HUES64 (cell line): ENCODE results near the gene NOX3.
"Not testable (repeated sequence)": the region's sequence is repeated elsewhere in the genome, so short reads cannot be mapped to it uniquely, and the experiment has no call there.

Experiments used
- H3K27ac ChIP-seq: 2 replicates; pipeline ENCODE4 v1.7.0; 2013; ENCODE audit warnings: low read depth, low read length, inconsistent platforms
- H3K27me3 ChIP-seq: 2 replicates; pipeline ENCODE4 v1.6.1; 2013; ENCODE audit warnings: mild to moderate bottlenecking, low read length; ENCODE audit not compliant: insufficient read depth
- H3K36me3 ChIP-seq: 2 replicates; pipeline ENCODE4 v1.6.1; 2013; ENCODE audit warnings: mild to moderate bottlenecking, low read length; ENCODE audit not compliant: insufficient read depth
- H3K4me1 ChIP-seq: 2 replicates; pipeline ENCODE4 v1.6.1; 2013; ENCODE audit warnings: mild to moderate bottlenecking, low read length, moderate library complexity; ENCODE audit not compliant: insufficient read depth
- H3K4me3 ChIP-seq: 2 replicates; pipeline ENCODE4 v1.5.1; 2013; ENCODE audit warnings: mild to moderate bottlenecking, low read length, moderate library complexity
- H3K9ac ChIP-seq: 2 replicates; pipeline ENCODE4 v1.6.1; 2013; ENCODE audit warnings: mild to moderate bottlenecking, low read depth, low read length
- H3K9me3 ChIP-seq: 2 replicates; pipeline ENCODE4 v1.6.1; 2013; ENCODE audit warnings: low read depth, low read length; ENCODE audit not compliant: insufficient read depth
- WGBS: fragments of 150-250, 120-280 bp; methylation state at CpG from one replicate; pipeline ENCODE4 v1.1.7; 2013; ENCODE audit warnings: missing lambda C conversion rate; 5-methylcytosine and 5-hydroxymethylcytosine counted together

The NOX3 gene

DNA sequence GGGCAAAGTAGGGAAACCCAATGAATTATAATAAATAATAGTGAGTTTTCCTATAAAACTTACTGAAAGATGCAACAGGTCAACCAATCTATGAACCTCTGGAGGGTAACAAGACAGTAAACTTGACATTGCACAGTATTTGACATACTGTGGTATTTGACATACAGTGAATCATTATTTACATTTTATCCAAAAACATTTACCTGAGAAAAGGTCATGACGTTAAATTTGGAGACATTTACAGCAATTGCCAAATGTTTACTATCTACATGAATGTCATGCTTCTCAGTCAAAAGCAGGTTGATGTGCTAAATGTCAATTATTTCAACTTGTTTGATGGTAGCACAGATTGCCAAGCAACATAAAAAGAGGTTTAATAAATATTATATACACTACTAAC lies 35.8 kb upstream of the NOX3 start:
- WGBS = 91% methylated on average over 1 of the region's 1 CpG
- Histone ChIP-seq H3K4me1 (peaks cover 15% of the 10 kb centered on the region), H3K9me3 (peaks cover 12% of the 10 kb centered on the region; the same call in 1 of the 2 replicates), H3K36me3 (no peaks in the 10 kb centered on the region), H3K27ac (no peak overlapping the region), H3K4me3 (no peak overlapping the region), H3K9ac (no peak overlapping the region), H3K27me3 (no peaks in the 10 kb centered on the region)

DNA sequence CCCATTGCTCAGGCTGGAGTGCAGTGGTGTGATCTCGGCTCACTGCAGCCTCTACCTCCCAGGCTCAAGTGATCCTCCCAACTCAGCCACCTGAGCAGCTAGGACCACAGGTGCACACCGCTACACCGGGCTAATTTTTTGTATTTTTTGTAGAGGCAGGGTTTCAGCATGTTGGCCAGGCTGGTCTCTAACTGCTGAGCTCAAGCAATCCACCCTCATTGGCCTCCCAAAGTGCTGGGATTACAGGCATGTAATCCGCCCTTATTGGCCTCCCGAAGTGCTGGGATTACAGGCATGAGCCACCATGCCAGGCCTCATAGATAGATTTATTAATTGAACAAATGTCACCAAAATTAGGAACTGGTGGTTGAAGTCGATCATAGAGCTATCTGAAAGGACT lies 32.6 kb upstream of the NOX3 start:
- WGBS = 95% methylated on average over 6 of the region's 6 CpGs
- H3K27me3 ChIP-seq, H3K4me3 ChIP-seq, H3K36me3 ChIP-seq, H3K4me1 ChIP-seq, H3K27ac ChIP-seq, H3K9ac ChIP-seq: not testable (repeated sequence)
- H3K9me3 ChIP-seq = peaks cover 12% of the 10 kb centered on the region; the same call in 1 of the 2 replicates

DNA sequence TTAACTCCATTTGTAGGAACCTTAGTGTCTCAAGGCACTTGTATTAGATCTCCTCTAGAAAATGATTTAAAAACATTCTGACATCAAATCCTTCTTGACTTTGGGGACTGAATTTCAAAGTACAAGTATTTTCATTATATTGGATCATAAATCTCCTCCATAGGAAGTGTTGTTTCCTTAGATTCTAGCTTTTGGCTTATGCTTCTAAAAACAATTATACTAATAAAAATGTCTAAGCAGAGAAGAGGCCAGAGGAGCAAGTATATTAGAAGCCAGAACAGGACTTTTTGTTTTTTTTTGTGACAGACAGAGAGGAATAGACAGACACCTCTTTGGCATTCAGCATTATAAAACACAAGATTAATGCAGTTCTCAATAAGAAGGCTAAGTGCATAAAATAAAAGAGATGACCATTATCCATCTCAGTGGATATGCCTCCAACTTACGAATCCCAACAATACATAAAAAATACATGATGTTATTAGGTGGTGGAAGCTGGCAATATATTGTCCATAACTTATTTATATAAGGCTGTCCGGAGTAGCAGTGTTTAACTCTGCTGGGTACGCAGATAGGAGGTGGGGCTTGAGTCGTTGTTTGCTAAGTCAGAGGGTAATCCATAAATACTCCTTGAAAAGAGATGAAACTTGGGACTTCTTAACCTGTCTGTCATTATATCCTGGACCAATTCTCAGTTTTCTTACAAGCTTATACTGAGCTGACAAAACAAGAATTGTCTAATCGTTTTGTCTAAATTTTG lies 31.9 kb upstream of the NOX3 start:
- H3K4me3 ChIP-seq = no peak overlapping the region
- no peak overlapping the region for H3K27ac ChIP-seq
- WGBS = 84% methylated on average over 4 of the region's 5 CpGs
- H3K9ac ChIP-seq = no peak overlapping the region
- peaks cover 7% of the 10 kb centered on the region; the same call in 1 of the 2 replicates for H3K9me3 ChIP-seq
- no peaks in the 10 kb centered on the region for H3K27me3 ChIP-seq
- H3K4me1 ChIP-seq = no peaks in the 10 kb centered on the region
- no peaks in the 10 kb centered on the region for H3K36me3 ChIP-seq

DNA sequence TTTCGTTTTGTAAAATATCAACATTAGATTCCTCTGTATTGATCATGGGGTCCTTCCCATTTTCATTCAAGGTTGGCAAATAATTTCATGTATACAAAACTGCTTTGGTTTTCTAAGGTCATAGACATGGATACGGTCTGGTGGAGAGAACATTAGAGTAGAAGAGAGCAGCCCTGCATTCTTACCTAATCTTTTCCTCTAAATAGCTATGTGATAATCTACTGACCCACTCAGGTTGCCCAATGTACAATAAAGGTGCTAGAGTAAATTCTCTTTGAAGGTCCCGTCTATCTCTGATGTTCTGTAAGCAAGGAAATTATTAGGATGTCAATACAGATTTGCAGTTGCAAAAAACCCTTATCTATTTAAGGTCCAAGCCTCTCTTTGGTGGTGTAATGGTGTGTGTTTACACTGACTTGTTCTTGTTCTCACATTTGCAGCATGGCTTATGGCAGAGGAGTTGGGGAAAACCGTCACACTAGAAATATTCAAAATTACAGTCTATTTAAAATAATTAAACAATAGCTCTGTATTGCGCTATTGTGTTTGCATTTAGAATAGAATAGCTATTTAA lies 31.2 kb upstream of the NOX3 start:
- H3K9ac ChIP-seq = no peak overlapping the region
- H3K4me1 ChIP-seq = no peaks in the 10 kb centered on the region
- no peaks in the 10 kb centered on the region for H3K36me3 ChIP-seq
- no peak overlapping the region for H3K4me3 ChIP-seq
- no peak overlapping the region for H3K27ac ChIP-seq
- H3K27me3 ChIP-seq = no peaks in the 10 kb centered on the region
- H3K9me3 ChIP-seq = no peaks in the 10 kb centered on the region
- 100% methylated on average over 3 of the region's 5 CpGs for WGBS

DNA sequence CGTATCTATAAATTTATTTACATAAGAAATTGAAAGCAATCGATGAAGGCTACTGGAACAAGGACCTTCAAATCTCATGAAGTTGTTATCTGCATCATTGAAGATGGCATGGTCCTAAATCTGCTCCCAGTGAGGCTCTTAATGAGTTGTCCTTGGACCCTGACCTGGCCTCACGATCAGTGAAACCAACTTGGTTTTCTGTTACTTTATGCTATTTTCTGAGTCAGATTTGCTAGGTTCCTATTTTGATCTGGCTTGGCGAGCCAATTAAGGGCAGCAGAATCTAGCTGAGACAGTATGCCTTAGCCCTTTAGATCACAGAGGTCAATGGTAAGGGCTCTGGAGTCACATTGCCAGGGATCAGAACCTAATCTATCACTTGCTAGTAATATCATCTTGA lies 30.1 kb upstream of the NOX3 start:
- H3K27me3 ChIP-seq = no peaks in the 10 kb centered on the region
- no peaks in the 10 kb centered on the region for H3K9me3 ChIP-seq
- no peaks in the 10 kb centered on the region for H3K4me1 ChIP-seq
- H3K27ac ChIP-seq = no peak overlapping the region
- no peaks in the 10 kb centered on the region for H3K36me3 ChIP-seq
- H3K9ac ChIP-seq = no peak overlapping the region
- 95% methylated on average over 4 of the region's 4 CpGs for WGBS
- H3K4me3 ChIP-seq = no peak overlapping the region

DNA sequence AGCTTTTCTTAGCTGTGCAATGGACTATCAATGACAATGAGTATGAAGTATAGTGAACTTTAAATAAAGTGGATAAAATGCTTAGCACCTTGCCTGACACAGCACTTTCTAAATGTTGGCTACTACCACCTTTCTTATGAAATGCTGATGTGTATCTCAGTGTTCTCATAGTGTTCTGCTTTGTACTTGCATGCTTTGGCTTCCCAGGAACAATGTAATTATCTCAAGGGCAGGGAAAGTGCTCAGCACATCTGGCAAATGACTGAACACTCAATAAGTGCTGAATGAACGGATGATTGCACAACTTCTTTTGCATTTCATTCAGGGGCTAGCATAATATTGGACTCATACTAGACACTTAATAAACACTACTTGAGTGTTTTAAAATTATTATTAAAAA lies 28.2 kb upstream of the NOX3 start:
- 67% methylated on average over 1 of the region's 1 CpG for WGBS
- Histone ChIP-seq H3K9me3 (no peaks in the 10 kb centered on the region), H3K27me3 (no peaks in the 10 kb centered on the region), H3K4me3 (no peak overlapping the region), H3K9ac (no peak overlapping the region), H3K36me3 (no peaks in the 10 kb centered on the region), H3K4me1 (no peaks in the 10 kb centered on the region), H3K27ac (no peak overlapping the region)

DNA sequence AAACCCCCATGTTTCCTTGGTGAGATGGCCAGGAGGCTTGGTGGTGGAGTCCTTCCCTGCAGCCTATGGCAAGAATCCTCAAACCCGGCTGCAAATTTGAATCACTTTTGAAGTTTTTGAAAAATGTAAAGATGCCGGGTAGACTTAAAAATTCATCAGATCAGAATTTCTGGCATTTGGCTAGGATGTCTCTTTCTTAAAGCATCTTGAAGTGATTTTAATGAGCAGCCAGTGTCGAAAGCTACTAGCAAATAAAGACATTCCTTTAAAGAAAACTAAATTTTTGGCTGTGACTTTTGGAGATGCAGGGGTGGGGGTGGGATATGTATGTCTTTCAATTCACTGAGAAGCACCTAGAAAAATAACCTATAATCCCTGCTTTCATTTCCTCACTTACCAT lies 25.6 kb upstream of the NOX3 start:
- H3K27me3 ChIP-seq = no peaks in the 10 kb centered on the region
- 94% methylated on average over 2 of the region's 3 CpGs for WGBS
- no peak overlapping the region for H3K9ac ChIP-seq
- H3K4me3 ChIP-seq = no peak overlapping the region
- no peaks in the 10 kb centered on the region for H3K9me3 ChIP-seq
- H3K36me3 ChIP-seq = no peaks in the 10 kb centered on the region
- H3K4me1 ChIP-seq = no peaks in the 10 kb centered on the region
- H3K27ac ChIP-seq = no peak overlapping the region

DNA sequence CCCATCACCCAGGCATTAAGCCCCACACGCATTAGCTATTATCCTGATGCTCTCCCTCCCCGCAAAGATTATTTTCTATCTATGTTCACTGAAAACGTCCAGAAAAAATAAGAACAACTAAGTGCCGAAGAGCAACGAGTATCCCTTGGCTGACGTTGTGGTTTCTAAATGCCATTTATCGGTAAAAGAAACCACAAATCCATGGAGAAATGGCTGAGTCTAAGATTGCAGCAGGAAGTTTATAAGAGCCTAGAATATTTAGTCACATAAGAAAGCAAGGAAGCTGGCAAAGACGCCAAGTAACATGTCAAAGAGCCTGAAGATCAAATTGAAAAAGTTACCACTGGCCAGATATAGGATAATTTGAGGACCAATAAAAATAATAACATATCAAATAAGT lies 18.1 kb upstream of the NOX3 start:
- H3K36me3 ChIP-seq = no peaks in the 10 kb centered on the region
- 91% methylated on average over 8 of the region's 8 CpGs for WGBS
- no peaks in the 10 kb centered on the region for H3K4me1 ChIP-seq
- H3K27me3 ChIP-seq = no peaks in the 10 kb centered on the region
- no peak overlapping the region for H3K27ac ChIP-seq
- peaks cover 11% of the 10 kb centered on the region for H3K9me3 ChIP-seq
- no peak overlapping the region for H3K4me3 ChIP-seq
- H3K9ac ChIP-seq = no peak overlapping the region

DNA sequence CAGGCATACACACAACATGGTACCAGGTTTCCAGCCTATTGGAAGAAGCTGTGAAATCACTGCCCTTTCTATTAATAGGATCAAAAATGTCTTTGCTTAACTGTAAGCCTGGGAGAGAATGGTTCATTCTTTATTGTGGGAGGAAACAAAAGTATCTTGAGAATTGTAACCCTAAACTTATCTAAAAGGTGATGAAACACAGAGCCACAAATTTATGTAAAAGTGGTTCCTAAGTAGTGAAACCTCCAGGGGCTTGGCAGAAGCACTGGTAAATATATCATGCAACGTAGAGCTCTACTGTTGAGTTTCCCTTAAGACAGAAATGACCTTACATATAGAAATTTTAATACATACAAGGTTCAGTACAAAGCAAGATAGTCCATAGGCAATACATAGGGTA lies 17.2 kb upstream of the NOX3 start:
- Histone ChIP-seq H3K27me3 (no peaks in the 10 kb centered on the region), H3K27ac (no peak overlapping the region), H3K9me3 (peaks cover 11% of the 10 kb centered on the region), H3K4me3 (no peak overlapping the region), H3K4me1 (no peaks in the 10 kb centered on the region), H3K36me3 (no peaks in the 10 kb centered on the region), H3K9ac (no peak overlapping the region)
- WGBS = 100% methylated on average over 1 of the region's 1 CpG

DNA sequence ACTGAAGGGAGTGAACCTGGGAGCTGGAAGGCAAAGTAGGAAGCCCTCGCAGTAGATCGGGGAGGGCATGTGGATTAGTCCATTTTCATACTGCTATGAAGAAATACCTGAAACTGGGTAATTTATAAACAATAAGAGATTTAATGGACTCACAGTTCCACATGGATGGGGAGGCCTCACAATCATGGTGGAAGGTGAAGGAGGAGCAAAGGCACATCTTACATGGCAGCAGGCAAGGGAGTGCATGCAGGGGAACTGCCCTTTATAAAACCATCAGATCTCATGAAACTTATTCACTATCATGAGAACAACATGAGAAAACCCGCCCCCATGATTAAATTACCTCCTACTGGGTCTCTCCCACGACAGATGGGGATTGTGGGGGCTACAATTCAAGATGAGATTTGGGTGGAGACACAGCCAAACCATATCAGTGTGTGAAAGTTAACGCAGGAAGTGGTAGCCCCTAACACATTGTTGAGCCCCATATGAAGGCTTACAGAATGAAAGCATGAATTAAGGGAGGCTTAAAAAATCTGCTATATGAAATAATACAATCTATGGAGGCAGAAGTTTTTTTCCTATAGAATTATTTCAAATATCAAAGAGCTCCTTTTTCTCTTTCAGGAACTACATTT lies 15.5 kb upstream of the NOX3 start:
- 91% methylated on average over 5 of the region's 5 CpGs for WGBS
- peaks cover 12% of the 10 kb centered on the region for H3K9me3 ChIP-seq
- H3K27ac ChIP-seq, H3K27me3 ChIP-seq, H3K4me1 ChIP-seq, H3K9ac ChIP-seq, H3K36me3 ChIP-seq, H3K4me3 ChIP-seq: not testable (repeated sequence)

DNA sequence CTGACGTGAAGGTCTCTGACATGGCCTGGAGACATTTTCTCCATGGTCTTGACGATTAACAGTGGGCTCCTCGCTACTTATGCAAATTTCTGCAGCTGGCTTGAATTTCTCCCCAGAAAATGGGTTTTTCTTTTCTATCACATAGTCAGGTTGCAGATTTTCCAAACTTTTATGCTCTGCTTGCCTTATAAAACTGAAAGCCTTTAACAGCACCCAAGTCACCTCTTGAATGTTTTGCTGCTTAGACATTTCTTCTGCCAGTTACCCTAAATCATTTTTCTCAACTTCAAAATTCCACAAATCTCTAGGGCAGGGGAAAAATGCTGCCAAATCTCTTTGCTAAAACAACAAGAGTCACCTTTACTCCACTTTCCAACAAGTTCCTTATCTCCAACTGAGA lies 12.9 kb upstream of the NOX3 start:
- not testable (repeated sequence) for H3K9ac ChIP-seq, H3K4me3 ChIP-seq, H3K27ac ChIP-seq, H3K36me3 ChIP-seq, H3K4me1 ChIP-seq, H3K27me3 ChIP-seq
- peaks cover 19% of the 10 kb centered on the region for H3K9me3 ChIP-seq
- 94% methylated on average over 3 of the region's 3 CpGs for WGBS
